CMK (cell line): Measurements from ENCODE around the gene IL10RB.
"Not testable (repeated sequence)": the region's sequence is repeated elsewhere in the genome, so short reads cannot be mapped to it uniquely, and the experiment has no call there.

ENCODE experiments used
- DNase-seq: peaks from one replicate; pipeline ENCODE4 v3.0.0-alpha.2; 2010; ENCODE audit warnings: low read depth

Gene IL10RB

DNA sequence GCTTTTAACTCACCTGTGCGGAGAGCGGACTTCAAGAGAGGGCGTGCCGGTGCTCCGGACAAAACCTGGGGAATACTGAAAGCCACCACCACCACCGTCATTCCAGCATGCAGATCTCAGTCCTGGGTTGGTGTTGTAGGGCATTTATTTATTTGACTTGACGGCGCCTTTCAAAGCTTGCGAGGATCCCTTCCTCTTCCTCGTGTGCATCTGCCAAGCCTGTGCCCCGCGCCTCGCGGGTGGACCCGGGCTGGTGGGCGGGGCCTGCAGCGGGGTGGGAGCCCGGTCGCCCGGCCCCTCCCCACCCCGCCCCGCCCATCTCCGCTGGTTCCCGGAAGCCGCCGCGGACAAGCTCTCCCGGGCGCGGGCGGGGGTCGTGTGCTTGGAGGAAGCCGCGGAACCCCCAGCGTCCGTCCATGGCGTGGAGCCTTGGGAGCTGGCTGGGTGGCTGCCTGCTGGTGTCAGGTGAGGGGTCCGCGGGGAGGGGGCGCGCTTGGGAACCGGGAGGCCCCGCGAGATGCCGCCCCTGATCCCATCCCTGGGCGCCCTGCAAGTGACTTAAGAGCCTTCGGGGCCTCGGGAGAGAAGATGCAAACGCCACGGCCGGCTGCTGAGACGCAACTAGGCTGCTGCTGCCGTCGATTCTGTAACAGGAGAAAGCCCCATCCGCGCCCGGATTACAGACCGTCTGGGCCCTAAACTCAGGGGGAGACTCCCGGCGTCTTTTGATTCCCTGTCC, at the start of gene IL10RB:
Gene IL10RB, plus strand, starts transcription at position 318 of the 739 bp plus-strand sequence. Its CDS starts 99 bp downstream, at position 417.
- peak; percentile 89 for DNase-seq

DNA sequence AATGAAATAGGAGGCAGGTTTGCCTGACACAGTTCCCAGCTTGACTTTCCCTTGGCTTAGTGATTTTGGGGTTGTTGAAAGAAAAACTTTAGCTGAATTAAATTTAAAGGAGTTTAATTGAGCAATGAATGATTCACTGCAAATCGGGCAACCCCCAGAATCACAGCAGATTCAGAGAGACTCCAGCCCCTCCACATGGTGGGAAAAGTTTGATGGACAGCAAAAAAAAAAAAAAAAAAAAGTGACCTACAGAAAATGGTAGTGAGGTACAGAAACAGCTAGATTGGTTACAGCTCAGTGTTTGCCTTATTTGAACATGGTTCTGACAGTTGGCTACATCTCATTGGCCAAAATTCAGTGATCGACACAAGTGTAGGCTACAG, 49.0 kb upstream of the IL10RB start:
- no peak for DNase-seq

DNA sequence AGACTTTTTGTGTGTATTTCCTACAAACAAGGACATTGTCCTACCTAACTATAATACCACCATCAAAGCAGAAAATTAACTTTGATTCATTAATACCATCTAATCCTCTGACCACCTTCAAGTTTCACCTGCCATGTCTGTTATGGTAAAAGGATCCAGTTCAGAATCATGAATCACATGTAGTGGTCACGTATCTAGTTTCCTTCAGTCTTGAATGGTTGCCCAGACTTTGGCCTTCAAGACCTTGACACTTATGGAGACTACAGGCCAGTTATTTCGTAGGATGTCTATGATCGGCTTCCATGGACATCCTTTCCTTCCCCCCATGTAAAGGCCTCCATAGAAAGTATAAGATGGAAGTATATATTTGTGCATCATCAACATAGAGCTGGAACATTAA, 46.9 kb upstream of the IL10RB start:
- DNase-seq, result no peak

DNA sequence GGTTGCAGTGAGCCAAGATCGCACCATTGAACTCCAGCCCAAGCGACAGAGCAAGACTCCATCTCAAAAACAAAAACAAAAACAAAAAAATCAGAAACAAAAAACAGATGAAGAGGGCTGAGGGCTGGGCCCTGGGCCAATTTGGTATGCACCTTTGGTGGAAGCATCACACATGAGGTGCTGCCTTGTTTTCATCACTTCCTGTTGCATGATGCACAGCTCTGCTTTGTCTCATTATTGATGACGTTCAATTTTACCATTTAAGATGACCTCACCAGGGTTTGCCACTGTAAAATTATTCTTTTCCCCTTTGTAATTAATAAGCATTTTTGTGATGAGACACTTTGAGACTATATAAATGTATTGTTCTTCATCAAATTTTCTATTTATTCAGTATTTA, 46.2 kb upstream of the IL10RB start:
- DNase-seq, result no peak

DNA sequence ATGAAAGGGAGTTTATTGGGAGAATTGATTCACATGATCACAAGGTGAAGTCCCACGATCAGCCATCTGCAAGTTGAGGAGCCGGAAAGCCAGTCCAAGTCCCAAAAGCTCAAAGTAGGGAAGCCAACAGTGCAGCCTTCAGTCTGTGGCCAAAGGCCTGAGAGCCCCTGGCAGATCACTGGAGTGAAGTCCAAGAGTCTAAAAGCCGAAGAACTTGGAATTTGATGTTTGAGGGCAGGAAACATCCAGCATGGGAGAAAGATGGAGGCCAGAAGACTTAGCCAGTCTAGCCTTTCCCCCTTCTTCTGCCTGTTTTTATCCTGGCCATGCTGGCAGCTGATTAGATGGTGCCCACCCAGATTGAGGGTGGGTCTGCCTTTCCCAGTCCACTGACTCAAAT, 40.8 kb upstream of the IL10RB start:
- DNase-seq, result not testable (repeated sequence)

DNA sequence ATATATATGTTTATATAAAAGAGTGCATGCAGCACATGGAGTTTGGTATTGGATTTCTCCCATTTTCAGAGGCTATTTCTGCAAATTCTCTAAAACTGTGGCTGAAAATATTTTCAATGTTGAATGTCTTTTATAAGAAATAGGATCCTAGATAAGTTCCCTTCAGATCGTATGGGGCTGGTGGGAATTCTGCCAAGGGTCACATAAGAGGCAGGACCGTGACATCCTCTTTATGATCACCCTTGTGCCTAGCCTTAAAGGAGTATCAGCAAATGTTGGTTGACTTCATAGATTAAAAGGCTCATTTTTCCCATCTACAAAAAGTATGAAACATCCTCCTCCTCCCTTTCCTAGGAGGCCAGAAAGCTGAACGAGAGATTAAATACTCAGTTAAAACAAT, 37.7 kb upstream of the IL10RB start:
- no peak for DNase-seq

DNA sequence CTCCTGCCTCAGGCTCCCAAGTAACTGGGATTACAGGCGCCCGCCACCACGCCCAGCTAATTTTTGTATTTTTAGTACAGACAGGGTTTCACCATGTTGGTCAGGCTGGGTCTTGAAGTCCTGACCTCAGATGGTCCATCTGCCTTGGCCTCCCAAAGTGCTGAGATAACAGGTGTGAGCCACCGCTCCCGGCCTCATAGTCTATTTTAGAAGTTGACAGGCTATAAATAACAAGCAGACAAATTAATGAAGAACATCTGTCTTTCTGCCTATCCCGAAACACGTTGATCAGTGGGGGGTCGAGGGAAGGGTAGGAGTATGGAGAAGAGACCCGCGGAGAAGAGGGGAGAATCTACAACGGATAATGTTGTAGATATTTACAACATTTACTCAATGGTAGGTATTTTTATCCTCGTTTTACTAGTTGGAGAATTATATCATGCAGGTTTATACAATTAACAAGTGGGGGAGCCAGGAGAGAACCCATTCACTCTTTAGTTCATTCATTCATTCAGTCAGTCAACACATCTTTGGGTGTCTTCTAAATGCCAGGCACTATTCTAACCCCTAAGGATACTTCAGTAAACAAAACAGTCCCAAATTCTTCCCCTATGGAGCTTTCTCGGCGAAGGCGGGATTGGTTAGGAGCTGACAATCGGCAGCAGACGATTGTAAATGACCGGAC, 36.9 kb upstream of the IL10RB start:
- DNase-seq, result no peak

DNA sequence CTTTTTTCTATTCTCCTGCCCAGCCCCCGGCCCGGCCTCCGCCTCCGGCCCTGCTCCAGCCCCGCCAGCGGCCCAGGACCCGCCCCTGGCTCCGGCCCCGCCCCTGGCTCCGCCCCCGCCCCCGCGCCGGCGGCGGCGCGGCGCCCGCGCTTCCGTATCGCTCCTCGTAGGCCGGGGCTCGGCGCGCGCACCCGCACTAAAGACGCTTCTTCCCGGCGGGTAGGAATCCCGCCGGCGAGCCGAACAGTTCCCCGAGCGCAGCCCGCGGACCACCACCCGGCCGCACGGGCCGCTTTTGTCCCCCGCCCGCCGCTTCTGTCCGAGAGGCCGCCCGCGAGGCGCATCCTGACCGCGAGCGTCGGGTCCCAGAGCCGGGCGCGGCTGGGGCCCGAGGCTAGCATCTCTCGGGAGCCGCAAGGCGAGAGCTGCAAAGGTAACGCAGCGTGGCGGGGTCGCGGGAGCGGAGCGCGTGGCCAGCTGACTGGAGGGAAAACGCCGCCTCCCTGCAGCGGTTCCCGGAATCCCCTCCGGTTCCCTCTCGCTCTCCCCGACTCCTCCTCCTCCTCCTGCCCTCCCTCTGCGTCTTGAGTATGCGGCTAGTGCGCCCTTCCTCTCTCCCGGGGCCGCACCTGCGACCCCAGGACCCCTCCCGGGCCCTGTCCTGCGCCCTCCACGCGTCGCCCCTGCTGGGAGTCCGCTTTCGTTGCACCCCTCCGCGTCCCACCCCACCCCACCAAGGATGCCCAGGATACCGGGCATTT, 36.2 kb upstream of the IL10RB start, which contains the start of gene IFNAR2:
Gene IFNAR2, plus strand, starts transcription at position 155 of the 761 bp plus-strand sequence. CDS start 11,985 bp downstream, outside the sequence.
- DNase-seq, result peak; percentile 57

DNA sequence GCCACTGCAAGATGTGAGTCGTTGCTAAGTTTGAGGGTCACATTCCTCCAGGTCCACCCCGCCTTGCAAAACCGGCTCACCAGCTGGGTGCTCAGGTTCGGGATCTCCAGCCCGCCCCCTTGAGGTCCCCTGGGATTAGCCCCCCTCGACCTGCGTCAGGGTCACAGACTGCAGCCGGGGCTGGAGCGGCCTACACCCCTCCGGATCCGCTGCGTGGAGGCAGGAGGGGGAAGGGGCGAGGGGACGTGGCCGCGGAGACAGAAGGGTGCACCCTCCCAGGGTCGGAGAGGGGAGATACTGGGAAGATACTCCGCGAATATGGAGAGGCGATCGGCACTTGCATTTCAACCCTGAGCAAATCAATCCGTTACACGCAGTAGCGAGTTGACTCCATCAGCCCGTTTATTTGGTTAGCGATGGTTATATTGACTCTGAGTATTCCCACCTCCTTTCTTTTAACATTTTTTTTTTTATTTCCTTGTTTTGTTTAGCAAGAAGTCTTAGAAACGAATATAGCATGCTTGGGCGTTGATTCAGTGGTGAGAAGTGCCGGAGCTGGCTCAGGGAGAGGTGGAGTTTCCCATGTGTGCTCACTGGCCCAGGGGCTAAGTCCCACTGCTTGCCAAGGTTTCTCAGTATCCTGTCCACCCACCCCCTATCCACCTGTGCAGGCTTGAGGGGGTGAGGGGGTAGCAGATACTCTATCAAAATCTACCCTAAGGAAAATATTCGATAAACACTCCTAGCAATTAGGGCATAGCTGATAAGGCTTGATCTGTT, 35.4 kb upstream of the IL10RB start:
- DNase-seq, result peak; percentile 54

DNA sequence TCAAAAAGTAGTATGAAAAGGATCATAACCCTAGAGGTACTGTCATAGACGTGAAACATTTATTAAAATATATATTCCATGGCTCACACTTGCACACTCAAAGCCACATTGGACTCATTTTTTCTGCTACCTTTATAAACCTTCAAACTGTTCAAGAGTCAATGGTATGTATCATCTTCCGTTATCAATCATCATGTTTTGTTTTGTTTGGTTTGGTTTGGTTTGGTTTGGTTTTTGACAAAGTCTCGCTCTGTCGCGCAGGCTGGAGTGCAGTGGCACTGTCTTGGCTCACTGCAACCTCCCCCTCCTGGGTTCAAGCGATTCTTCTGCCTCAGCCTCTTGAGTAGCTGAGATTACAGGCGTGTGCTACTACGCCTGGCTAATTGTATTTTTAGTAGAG, 34.6 kb upstream of the IL10RB start:
- no peak for DNase-seq

DNA sequence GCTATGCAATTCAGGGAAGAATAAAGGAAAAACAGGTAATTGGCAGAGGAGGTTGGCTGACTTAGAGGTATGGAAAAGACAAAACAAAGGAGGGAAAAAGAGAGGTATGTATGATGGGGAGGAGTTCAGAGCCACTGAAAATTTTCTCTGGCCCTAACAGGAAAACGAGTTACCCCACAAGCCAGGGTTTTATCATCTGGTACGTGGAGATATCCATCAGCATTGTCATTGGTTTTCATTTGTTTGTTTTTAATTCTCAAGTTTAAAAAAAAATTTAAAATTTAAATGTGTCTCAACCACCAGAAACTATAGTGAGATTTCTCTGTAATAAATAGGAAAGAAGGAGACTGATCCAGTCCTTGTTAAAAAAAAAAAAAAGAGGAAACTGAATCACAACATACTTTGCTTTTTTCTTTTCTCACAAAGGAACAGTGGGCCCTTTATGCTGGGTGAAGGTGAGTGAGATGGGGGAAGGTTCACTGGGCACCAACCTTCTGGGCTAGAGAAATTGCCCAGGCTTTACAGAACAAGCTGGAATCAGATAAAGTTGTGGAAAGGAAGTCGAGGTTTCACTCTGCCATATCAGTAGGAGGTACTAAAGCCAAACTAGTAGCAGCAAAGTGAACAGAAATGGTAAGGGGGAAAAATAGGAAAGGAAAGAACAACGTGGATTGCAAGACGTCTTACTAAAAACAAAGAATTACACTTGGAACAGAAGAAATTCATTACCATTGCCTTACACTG, 33.7 kb upstream of the IL10RB start:
- no peak for DNase-seq

DNA sequence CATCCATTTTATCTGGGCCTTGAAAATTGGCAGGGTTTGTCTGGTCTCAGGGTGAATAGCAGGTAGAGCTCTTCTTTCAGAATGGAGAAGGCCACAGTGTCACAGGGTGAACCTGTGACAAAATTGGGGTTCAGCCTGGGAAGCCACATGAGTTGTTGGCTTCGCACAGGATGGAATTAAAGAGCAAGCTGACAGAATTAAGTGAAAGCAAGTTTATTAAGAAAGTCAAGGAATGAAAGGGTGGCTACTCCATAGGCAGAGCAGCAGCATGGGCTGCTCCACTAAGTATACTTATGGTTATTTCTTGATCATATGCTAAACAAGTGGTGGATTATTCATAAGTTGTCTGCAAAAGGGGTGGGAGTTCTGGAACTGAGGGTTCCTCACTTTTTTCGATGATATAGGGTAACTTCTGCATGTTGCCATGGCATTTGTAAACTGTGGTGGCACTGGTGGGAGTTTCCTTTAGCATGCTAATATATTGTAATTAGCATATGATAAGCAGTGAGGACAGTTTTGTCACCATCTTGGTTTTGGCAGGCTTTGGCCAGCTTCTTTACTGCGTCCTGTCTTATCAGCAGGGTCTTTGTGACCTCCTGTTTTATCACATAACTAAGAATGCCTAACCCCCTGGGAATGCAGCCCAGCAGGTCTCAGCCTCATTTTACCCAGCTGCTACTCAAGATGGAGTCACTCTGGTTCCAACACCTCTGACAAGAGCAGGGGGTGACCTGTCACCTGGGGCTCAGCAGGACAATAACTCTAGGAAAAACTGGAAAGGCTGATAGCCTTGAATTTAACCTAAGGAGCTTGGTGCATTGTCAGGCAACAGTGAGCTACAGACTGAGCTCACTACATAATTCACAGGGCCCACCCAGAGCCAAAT, 31.3 kb upstream of the IL10RB start:
- DNase-seq, result no peak

DNA sequence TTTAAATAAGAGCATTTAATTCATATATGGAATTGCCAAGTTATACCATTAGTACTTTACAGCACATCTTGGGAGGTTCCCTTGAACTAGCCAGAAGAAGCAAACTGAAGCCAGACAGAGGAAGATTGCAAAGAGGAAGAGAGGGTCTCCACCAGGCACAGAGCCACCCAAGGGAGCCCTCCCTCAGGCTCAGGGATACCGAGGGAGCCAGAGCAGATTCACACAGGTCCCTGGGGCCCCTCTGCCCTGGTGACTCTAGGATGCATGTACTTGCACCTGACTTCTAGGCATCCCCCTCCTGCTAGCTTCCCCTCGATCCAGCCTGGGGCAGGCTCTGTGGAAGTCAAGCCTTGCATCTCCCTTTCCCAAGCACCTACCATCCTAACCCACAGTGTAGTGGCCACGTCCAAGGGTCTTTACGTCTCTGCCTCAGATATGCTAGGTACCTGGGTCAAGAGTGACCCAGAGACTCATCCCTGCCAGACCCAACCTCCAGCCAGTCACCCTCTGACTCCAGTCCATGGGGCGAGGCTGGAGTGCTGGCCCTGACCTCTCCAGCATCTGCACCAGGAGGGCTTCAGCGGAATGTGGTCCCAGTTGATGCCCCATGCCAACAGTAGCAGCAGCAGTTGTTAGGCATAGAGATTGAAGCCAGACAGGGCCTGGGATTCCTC, 30.0 kb upstream of the IL10RB start:
- no peak for DNase-seq

DNA sequence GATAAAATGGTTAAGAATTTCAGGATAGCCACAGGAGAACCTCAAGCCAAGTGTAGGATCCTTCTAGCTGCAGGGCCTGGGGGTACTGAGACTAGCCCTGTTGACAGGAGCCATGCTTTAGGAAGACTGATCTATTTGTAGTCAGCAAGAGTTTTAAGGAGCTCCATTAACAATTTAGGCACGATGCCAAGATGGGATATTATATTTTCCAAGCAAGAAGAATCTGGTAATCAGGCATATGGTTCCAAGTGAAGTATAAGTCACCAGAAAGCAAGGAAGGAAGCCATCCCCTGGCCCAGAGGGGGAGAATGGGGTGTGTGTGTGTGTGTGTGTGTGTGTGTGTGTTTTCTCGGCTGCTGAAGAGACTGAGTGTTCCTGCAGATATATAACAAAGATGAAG, 29.4 kb upstream of the IL10RB start:
- no peak for DNase-seq

DNA sequence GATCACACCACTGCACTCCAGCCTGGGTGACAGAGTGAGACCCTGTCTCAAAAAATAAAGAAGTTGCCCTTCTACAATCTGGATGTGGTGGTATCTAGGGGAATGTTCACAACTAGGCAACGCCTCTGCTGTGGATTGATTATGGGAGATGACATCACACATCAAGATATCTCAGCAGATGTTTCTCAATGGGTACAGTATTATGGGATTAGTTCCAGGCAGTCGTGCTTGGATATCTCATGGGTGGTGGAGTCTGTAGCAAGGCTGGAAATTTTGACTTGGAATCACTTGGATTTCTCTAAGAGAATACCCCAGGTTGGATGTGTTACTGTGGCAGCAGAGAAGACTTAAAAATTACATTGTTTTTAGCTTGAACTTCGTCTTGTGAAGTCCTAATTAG, 28.7 kb upstream of the IL10RB start:
- DNase-seq, result no peak

DNA sequence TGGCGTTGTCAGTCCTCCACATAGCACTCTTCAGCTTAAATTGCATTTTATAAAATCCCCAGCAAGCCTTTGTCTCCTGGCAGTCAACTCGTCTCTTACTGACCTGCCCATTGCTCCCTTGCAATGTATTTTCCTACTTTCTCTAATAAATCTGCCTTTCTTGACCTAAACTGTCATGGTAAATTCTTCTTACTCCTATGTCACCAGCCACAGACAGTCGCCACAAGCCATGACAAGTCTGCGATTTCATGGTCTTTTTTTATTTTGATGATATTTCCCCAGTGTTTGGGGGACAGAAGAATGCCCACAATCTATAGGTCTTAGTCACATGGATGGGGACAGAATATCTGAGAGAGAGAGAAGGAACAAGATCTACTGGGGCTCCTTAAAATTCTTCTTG, 28.0 kb upstream of the IL10RB start:
- no peak for DNase-seq

DNA sequence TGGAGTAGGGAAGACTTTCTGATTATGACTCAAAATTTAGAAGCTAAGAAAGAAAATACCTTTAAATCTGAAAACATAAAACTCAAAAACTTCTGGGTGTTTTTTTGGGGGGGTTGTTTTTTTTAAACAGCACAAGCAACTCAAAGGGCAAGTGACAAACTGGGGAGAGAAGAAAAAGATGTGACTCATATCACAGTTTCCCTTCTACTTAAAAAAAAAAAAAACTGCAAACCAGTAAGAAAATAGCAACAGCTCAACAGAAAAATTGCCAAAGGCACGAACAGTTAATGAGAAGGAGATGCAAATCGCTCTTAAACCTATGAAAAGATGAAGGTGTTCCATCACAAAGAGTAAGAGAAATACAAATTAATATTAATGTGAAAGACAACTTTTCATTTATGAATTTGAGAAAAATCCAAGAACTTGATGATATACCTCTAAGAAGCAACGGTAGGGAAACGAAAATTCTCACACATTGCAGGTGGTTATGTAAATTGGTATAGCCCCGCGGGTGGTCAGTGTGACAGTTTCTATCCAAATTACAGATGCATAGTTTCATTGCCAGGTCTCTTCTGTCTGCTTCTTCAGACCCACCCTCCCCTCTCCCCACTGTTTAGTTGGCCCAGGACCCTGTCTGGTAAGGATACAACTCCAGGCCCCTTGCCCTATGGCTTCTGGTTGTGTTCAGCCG, 27.5 kb upstream of the IL10RB start:
- no peak for DNase-seq

DNA sequence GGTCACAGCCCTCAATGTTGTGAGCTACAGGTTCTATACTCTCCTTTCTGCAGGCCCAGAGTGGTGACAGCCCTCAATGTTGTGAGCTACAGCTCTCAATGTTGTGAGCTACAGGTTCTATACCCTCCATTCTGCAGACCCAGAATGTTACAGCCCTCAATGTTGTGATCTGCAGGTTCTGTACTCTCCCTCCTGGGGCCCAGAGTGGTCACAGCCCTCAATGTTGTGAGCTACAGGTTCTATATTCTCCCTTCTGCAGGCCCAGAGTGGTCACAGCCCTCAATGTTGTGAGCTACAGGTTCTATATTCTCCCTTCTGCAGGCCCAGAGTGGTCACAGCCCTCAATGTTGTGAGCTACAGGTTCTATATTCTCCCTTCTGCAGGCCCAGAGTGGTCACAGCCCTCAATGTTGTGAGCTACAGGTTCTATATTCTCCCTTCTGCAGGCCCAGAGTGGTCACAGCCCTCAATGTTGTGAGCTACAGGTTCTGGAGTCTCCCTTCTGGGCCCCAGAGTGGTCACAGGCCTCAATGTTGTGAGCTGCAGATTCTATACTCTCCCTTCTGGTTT, 26.5 kb upstream of the IL10RB start:
- DNase-seq, result not testable (repeated sequence)

DNA sequence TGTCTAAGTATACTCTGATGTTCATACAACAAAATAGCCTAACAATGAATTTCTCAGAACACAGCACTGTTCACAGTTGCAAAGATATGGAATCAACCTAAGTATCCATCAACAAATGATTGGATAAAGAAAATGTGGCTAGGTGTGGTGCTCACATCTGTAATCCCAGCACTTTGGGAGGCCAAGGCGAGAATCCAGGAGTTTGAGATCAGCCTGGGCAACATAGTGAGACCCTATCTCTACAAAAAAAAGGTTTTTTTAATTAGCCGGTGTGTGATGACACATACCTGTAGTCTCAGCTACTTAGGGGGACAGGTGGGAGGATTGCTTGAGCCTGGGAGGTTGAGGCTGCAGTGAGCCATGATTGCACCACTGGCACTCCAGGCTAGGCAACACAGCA, 25.8 kb upstream of the IL10RB start:
- DNase-seq, result no peak
